HG03558 (cell line): ENCODE data around the gene INSC.
A peak's percentile ranks its signal among the peaks of the same experiment; 100 is the strongest.

Experiments
- ATAC-seq: cut with Tn5 transposase; IDR thresholded peaks from one replicate; pipeline ENCODE4 v1.9.1; 2021; ENCODE audit warnings: moderate number of reproducible peaks; ENCODE audit not compliant: unreplicated experiment; ENCODE audit errors: extremely low read depth

INSC gene

GRCh38 chr11:15144347-15144746, 29.6 kb downstream of the INSC start:
- ATAC-seq, result no peak

- no peak for ATAC-seq
Measured at GRCh38 chr11:15145151-15145550, 30.4 kb downstream of the INSC start.

- ATAC-seq, result no peak
Measured at GRCh38 chr11:15145615-15146014, 30.9 kb downstream of the INSC start.

GRCh38 chr11:15146271-15147003, 31.7 kb downstream of the INSC start:
- no peak for ATAC-seq

- ATAC-seq, result no peak
Measured at GRCh38 chr11:15148169-15148568, 33.4 kb downstream of the INSC start.

- no peak for ATAC-seq
Measured at GRCh38 chr11:15149050-15149449, 34.3 kb downstream of the INSC start.

GRCh38 chr11:15150507-15150906, 35.8 kb downstream of the INSC start:
- no peak for ATAC-seq

GRCh38 chr11:15153231-15153630, 38.5 kb downstream of the INSC start:
- ATAC-seq, result no peak

- no peak for ATAC-seq
Measured at GRCh38 chr11:15157181-15157580, 42.5 kb downstream of the INSC start.

- no peak for ATAC-seq
Measured at GRCh38 chr11:15157606-15158137, 42.9 kb downstream of the INSC start.

- no peak for ATAC-seq
Measured at GRCh38 chr11:15158351-15159015, 43.8 kb downstream of the INSC start.

GRCh38 chr11:15159085-15159484, 44.4 kb downstream of the INSC start:
- ATAC-seq, result peak; percentile 43

- ATAC-seq, result no peak
Measured at GRCh38 chr11:15161790-15162189, 47.1 kb downstream of the INSC start.

GRCh38 chr11:15163136-15163535, 48.4 kb downstream of the INSC start:
- ATAC-seq, result no peak

GRCh38 chr11:15166204-15166603, 51.5 kb downstream of the INSC start:
- no peak for ATAC-seq

- no peak for ATAC-seq
Measured at GRCh38 chr11:15169815-15170551, 55.3 kb downstream of the INSC start.

GRCh38 chr11:15170698-15171097, 56.0 kb downstream of the INSC start:
- no peak for ATAC-seq

GRCh38 chr11:15171956-15172355, 57.2 kb downstream of the INSC start:
- no peak for ATAC-seq

- no peak for ATAC-seq
Measured at GRCh38 chr11:15175831-15176230, 61.1 kb downstream of the INSC start.

- ATAC-seq, result no peak
Measured at GRCh38 chr11:15176646-15177163, 62.0 kb downstream of the INSC start.

- no peak for ATAC-seq
Measured at GRCh38 chr11:15177491-15177890, 62.8 kb downstream of the INSC start.
